ENCODE results near the gene ARHGAP31.
"Not testable (repeated sequence)": the region's sequence is repeated elsewhere in the genome, so short reads cannot be mapped to it uniquely, and the experiment has no call there.

Gene ARHGAP31

DNA sequence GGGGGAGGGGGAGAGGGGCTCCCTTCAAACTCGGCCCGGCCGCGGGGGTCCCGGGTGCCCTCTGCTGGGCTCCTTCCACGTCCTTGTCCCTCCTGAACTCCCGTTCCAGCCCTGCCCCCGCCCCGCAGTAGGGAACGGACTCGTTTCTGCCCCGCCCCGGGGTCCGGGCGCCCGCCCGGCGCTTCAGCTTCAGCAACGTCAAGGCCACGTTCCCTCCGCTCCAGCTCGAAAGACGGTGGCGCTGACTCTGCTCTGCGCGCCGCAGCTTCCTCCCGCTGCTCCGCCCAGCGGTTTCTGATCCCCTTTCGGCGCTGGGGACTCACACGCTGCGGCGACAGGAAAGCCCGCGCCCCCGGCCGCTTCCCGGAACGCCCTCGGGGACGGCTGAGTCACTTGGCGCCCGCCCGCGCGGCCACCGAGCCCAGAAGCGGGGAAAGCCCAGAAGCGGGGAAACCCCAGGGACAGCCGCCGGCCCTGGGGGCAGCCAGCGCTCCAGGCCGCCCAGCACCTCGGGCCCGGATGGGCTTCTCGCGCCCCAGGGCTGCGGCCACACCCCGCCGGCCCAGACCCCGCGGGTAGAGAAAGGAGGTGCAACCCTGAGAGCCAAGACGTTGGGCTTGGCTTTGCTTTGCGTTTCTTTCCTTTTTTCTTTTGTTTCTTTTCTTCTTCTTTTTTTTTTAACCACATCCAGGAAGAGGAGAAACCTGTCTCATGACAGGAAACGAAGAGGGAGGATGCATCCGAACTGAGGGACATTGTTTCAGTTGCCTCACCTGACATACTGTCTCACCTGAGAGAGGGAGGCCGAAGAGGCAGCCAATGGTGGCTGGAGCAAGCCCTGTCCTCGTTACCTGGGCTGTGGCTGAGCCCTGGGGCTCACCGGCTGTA, 28.9 kb downstream of the ARHGAP31 start:
- Histone ChIP-seq H3K9me3 (ENCODE audit: control insufficient read depth, low read length) (no peaks in the 10 kb centered on the region), H3K4me1 (ENCODE audit: control insufficient read depth, insufficient read depth, low read length) (peaks cover 9% of the 10 kb centered on the region), H3K36me3 (ENCODE audit: control insufficient read depth, insufficient read depth, low read length, severe bottlenecking) (no peaks in the 10 kb centered on the region), H3K27me3 (replicated peaks; ENCODE audit: control insufficient read depth, insufficient read depth, low read length) (no peaks in the 10 kb centered on the region), H3K4me3 (ENCODE audit: low read length) (peak overlapping the region; percentile 80), H3K9ac (ENCODE audit: low read length) (peak overlapping the region; percentile 81)
- DNase-seq (ENCODE audit: low read depth), result peak; percentile 83

DNA sequence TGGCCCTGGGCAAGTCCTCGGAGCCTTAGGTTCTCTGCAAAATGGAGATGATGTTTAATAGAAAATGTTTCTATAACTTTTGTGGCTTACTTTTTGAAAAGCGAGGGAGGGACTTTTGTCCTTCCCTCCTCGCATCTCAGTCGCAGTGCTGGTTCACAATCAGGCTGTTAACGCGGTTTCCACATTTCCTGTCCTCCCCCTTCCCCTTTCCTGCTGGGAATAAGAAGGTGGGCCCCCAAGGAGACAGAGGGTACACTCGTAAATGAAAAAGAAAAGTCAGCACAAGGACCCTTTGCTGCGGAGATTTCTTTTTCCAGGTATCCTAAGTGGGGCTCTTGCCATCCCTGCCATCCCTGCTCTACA, 29.5 kb downstream of the ARHGAP31 start:
- DNase-seq (ENCODE audit: low read depth), result no peak
- Histone ChIP-seq H3K9me3 (ENCODE audit: control insufficient read depth, low read length) (no peaks in the 10 kb centered on the region), H3K4me3 (ENCODE audit: low read length) (peak overlapping the region; percentile 80), H3K36me3 (ENCODE audit: control insufficient read depth, insufficient read depth, low read length, severe bottlenecking) (no peaks in the 10 kb centered on the region), H3K4me1 (ENCODE audit: control insufficient read depth, insufficient read depth, low read length) (peaks cover 9% of the 10 kb centered on the region), H3K27me3 (replicated peaks; ENCODE audit: control insufficient read depth, insufficient read depth, low read length) (no peaks in the 10 kb centered on the region), H3K9ac (ENCODE audit: low read length) (peak overlapping the region; percentile 81)

DNA sequence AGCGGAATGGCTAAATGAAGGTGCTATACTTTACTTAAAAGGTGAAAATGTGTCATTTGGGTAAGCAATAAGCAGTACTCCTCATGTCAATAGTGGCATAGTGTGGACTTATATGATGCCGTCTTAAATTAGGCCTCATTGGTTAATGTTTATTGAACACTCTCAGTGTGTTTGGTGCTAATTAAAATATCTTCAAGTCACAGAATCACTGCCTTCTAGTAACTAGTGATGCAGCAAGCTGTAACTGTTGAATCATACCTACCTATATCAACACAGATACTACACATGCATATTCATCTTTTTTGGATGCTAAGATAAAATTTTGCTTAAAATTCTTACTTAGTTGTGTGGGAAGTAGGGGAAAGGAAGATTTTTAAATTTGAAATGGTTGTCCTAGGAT, 30.7 kb downstream of the ARHGAP31 start:
- no peak overlapping the region for H3K9ac ChIP-seq (ENCODE audit: low read length)
- DNase-seq (ENCODE audit: low read depth), result no peak
- H3K36me3 ChIP-seq (ENCODE audit: control insufficient read depth, insufficient read depth, low read length, severe bottlenecking), result peaks cover 6% of the 10 kb centered on the region
- no peaks in the 10 kb centered on the region for H3K27me3 ChIP-seq (replicated peaks; ENCODE audit: control insufficient read depth, insufficient read depth, low read length)
- H3K4me1 ChIP-seq (ENCODE audit: control insufficient read depth, insufficient read depth, low read length), result peaks cover 9% of the 10 kb centered on the region
- H3K9me3 ChIP-seq (ENCODE audit: control insufficient read depth, low read length), result no peaks in the 10 kb centered on the region
- no peak overlapping the region for H3K4me3 ChIP-seq (ENCODE audit: low read length)

DNA sequence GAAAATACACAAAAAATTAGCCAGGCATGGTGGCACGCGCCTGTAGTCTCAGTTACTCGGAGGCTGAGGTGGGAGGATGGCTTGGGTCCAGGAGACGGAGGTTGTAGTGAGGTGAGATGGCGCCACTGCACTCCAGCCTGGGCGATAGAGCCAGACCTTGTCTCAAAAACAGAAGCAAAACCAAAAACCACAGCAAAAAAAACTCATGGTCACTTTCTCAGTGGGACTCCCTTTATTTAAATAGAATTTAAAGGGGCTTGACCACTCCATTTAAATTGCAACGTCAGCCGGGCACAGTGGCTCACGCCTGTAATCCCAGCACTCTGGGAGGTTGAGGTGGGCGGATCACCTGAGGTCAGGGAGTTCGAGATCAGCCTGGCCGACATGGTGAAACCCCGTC, 32.8 kb downstream of the ARHGAP31 start:
- Histone ChIP-seq H3K27me3 (replicated peaks; ENCODE audit: control insufficient read depth, insufficient read depth, low read length) (no peaks in the 10 kb centered on the region), H3K9me3 (ENCODE audit: control insufficient read depth, low read length) (no peaks in the 10 kb centered on the region), H3K4me3 (ENCODE audit: low read length) (no peak overlapping the region), H3K36me3 (ENCODE audit: control insufficient read depth, insufficient read depth, low read length, severe bottlenecking) (peaks cover 6% of the 10 kb centered on the region), H3K4me1 (ENCODE audit: control insufficient read depth, insufficient read depth, low read length) (peaks cover 15% of the 10 kb centered on the region), H3K9ac (ENCODE audit: low read length) (no peak overlapping the region)
- DNase-seq (ENCODE audit: low read depth), result no peak

DNA sequence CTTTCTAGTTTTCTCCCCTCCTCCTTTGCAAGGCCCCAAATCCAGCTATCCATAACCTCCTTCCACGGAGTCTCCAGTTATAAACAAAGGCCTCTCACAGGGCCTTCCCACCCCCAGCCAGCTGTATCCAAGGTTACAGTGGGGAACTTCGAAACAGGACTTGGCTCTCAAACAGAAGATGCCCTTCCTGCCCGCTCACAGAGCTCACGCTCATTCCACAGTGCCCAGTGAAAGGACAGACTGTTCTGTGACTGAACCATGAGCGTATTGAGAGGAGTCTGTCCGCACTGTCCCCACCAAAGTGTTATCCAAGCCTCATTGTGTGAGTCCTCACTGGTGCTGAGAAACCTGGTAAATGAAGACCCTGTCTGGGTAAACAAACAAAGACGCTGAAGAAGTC, 35.4 kb downstream of the ARHGAP31 start:
- H3K36me3 ChIP-seq (ENCODE audit: control insufficient read depth, insufficient read depth, low read length, severe bottlenecking), result peaks cover 6% of the 10 kb centered on the region
- no peaks in the 10 kb centered on the region for H3K9me3 ChIP-seq (ENCODE audit: control insufficient read depth, low read length)
- peaks cover 7% of the 10 kb centered on the region for H3K4me1 ChIP-seq (ENCODE audit: control insufficient read depth, insufficient read depth, low read length)
- no peaks in the 10 kb centered on the region for H3K27me3 ChIP-seq (replicated peaks; ENCODE audit: control insufficient read depth, insufficient read depth, low read length)
- H3K9ac ChIP-seq (ENCODE audit: low read length), result no peak overlapping the region
- DNase-seq (ENCODE audit: low read depth), result no peak
- no peak overlapping the region for H3K4me3 ChIP-seq (ENCODE audit: low read length)

DNA sequence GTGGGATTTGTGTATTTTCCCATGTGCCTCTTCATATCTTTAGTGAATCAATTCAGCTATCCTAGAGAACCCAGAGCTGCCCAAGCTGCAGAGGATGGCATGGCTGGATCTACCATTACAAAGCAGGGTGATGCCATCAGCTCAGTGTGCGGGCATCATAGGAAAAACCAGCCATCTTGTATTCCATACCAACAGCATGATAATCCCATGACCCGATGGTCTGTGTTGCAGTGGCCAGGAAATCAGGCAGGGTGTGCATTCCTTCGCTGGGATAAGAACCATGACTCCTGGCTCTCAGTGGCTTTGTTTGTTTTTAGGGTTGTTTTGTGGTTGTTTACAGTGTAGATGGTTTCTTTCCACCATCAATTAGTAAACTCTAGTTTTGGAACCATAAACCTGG, 36.0 kb downstream of the ARHGAP31 start:
- DNase-seq (ENCODE audit: low read depth), result no peak
- no peak overlapping the region for H3K9ac ChIP-seq (ENCODE audit: low read length)
- no peaks in the 10 kb centered on the region for H3K27me3 ChIP-seq (replicated peaks; ENCODE audit: control insufficient read depth, insufficient read depth, low read length)
- peaks cover 6% of the 10 kb centered on the region for H3K36me3 ChIP-seq (ENCODE audit: control insufficient read depth, insufficient read depth, low read length, severe bottlenecking)
- H3K9me3 ChIP-seq (ENCODE audit: control insufficient read depth, low read length), result no peaks in the 10 kb centered on the region
- H3K4me1 ChIP-seq (ENCODE audit: control insufficient read depth, insufficient read depth, low read length), result peaks cover 7% of the 10 kb centered on the region
- H3K4me3 ChIP-seq (ENCODE audit: low read length), result no peak overlapping the region

DNA sequence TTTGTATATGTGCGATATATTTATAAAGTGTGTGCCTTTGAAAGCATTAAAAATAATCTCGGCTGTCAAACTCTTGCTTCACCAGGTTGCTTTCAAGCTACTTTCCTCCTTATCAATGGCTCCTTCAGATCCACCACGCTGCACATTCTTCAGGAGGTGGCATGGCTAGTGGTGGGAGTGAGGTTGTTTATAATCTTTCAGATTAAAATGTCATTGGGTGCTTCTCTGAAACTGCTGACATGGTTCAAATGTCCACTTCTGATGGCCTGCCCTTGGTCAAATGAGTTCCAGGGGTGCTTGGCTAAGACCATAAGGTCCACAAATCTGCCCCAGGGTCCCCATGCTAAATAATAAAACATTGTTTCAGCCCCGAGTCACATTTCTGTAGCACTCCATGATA, 36.7 kb downstream of the ARHGAP31 start:
- DNase-seq (ENCODE audit: low read depth), result no peak
- no peak overlapping the region for H3K4me3 ChIP-seq (ENCODE audit: low read length)
- H3K36me3 ChIP-seq (ENCODE audit: control insufficient read depth, insufficient read depth, low read length, severe bottlenecking), result peaks cover 6% of the 10 kb centered on the region
- peaks cover 7% of the 10 kb centered on the region for H3K4me1 ChIP-seq (ENCODE audit: control insufficient read depth, insufficient read depth, low read length)
- no peaks in the 10 kb centered on the region for H3K9me3 ChIP-seq (ENCODE audit: control insufficient read depth, low read length)
- no peaks in the 10 kb centered on the region for H3K27me3 ChIP-seq (replicated peaks; ENCODE audit: control insufficient read depth, insufficient read depth, low read length)
- no peak overlapping the region for H3K9ac ChIP-seq (ENCODE audit: low read length)

DNA sequence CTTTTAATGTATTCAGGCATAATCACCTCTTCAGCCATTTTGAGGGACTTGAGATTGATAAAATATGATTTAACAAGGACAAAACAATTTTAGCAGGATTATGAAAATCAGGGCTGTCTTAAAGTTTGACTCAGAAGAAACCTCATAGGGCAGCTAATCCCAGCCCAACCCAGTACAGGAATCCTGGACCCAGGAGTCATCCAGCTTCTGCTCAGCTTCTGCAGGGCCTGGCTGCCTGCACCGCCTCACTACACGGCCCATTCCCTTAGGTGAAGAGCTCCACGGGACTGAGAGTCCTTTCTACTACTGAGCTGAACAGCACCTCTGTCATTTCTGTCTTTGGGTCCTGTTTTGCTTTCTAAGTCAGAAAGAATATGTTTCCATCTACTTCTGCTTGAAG, 37.5 kb downstream of the ARHGAP31 start:
- Histone ChIP-seq H3K4me3 (ENCODE audit: low read length) (no peak overlapping the region), H3K9ac (ENCODE audit: low read length) (no peak overlapping the region), H3K4me1 (ENCODE audit: control insufficient read depth, insufficient read depth, low read length) (peaks cover 7% of the 10 kb centered on the region), H3K36me3 (ENCODE audit: control insufficient read depth, insufficient read depth, low read length, severe bottlenecking) (peaks cover 6% of the 10 kb centered on the region), H3K9me3 (ENCODE audit: control insufficient read depth, low read length) (no peaks in the 10 kb centered on the region), H3K27me3 (replicated peaks; ENCODE audit: control insufficient read depth, insufficient read depth, low read length) (no peaks in the 10 kb centered on the region)
- DNase-seq (ENCODE audit: low read depth), result peak; percentile 71

DNA sequence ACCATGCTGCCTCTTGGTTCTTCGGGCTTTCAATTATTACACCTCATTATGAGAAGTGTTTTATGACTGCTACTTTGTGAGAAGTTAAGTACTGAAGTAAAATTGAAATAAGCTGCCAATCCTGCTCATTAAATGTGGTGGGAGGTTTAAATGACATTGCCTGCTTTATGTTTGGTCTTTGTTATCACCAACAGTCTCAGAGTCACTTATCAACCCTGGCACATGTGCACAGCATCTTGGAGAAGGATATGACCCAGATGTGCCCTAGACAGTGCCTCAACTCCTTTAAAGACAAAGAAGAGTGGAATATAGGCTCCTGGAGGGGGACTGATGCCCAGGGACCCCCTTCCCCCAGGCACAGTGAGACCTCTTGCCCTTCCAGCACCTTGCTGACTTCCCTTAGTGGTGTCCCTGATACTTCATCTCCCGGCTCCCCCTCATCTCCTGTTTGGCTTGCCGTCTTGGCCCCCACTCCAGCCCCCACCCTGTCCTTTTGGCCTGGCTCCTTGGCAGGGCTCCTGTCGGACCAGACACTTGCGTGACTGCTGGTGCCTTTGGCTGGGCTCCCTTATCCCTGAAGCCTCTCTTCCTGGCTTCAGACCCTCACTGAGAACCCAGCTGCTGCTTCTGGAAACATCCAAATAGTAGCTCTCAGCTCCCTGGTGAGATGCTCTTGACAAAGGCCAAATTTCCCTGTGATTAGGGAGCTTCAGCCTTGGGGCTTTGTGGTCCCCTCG, 39.8 kb downstream of the ARHGAP31 start:
- Histone ChIP-seq H3K9me3 (ENCODE audit: control insufficient read depth, low read length) (no peaks in the 10 kb centered on the region), H3K4me1 (ENCODE audit: control insufficient read depth, insufficient read depth, low read length) (peaks cover 7% of the 10 kb centered on the region), H3K27me3 (replicated peaks; ENCODE audit: control insufficient read depth, insufficient read depth, low read length) (no peaks in the 10 kb centered on the region), H3K9ac (ENCODE audit: low read length) (no peak overlapping the region), H3K4me3 (ENCODE audit: low read length) (no peak overlapping the region), H3K36me3 (ENCODE audit: control insufficient read depth, insufficient read depth, low read length, severe bottlenecking) (peaks cover 5% of the 10 kb centered on the region)
- no peak for DNase-seq (ENCODE audit: low read depth)

DNA sequence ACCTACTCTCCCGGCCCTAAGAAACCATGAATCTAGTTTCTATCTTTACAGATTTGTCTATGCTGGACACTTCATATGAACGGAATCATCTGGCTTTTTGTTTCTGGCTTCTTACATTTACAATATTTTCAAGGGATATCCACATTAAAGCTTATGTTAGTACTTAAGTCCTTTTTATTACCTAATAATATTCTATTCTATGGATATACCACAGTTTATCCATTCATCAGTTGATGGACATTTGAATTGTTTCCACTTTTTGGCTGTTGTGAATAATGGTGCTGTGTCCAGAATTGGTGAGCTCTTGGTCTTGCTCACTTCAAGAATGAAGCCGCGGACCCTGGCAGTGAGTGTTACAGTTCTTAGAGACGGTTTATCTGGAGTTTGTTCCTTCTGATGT, 42.6 kb downstream of the ARHGAP31 start:
- DNase-seq (ENCODE audit: low read depth), result no peak
- Histone ChIP-seq H3K4me1 (ENCODE audit: control insufficient read depth, insufficient read depth, low read length) (peaks cover 2% of the 10 kb centered on the region), H3K9ac (ENCODE audit: low read length) (no peak overlapping the region), H3K9me3 (ENCODE audit: control insufficient read depth, low read length) (no peaks in the 10 kb centered on the region), H3K27me3 (replicated peaks; ENCODE audit: control insufficient read depth, insufficient read depth, low read length) (no peaks in the 10 kb centered on the region), H3K36me3 (ENCODE audit: control insufficient read depth, insufficient read depth, low read length, severe bottlenecking) (no peaks in the 10 kb centered on the region), H3K4me3 (ENCODE audit: low read length) (no peak overlapping the region)

DNA sequence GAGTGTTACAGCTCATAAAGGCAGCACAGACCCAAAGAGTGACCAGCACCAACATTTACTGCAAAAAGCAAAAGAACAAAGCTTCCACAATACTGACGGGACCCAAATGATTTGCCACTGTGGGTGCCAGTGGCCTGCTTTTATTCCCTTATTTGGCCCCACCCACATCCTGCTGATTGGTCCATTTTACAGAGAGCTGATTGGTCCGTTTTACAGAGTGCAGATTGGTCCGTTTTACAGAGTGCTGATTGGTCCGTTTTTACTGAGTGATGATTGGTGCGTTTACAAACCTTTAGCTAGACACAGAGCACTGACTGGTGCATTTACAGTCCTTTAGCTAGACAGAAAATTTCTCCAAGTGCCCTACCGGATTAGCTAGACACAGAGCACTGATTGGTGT, 43.2 kb downstream of the ARHGAP31 start:
- not testable (repeated sequence) for H3K9me3 ChIP-seq (ENCODE audit: control insufficient read depth, low read length); H3K4me3 ChIP-seq (ENCODE audit: low read length); H3K27me3 ChIP-seq (replicated peaks; ENCODE audit: control insufficient read depth, insufficient read depth, low read length); H3K9ac ChIP-seq (ENCODE audit: low read length); H3K36me3 ChIP-seq (ENCODE audit: control insufficient read depth, insufficient read depth, low read length, severe bottlenecking); DNase-seq (ENCODE audit: low read depth); H3K4me1 ChIP-seq (ENCODE audit: control insufficient read depth, insufficient read depth, low read length)

All from adipocyte (in vitro differentiated cells).